Colonic mucosa (tissue), 4 donors: ENCODE data around the gene LPAR4. TPM values are rescaled to one million over a fixed set of nuclear protein-coding genes. Genes with fewer than 3 reads are reported as not detected.

Experiments
- DNase-seq: peaks from one replicate; pipeline ENCODE4 v3.0.0-alpha.2; 2020
- H3K27ac ChIP-seq: fragments of 200-600 bp; one replicate; pipeline ENCODE4 v1.8.0; 2021
- H3K27me3 ChIP-seq: fragments of 200-600 bp; one replicate; pipeline ENCODE4 v1.8.0; 2021
- H3K36me3 ChIP-seq: fragments of 200-600 bp; one replicate; pipeline ENCODE4 v1.8.0; 2021
- H3K4me1 ChIP-seq: fragments of 200-600 bp; one replicate; pipeline ENCODE4 v1.8.0; 2021; ENCODE audit warnings: mild to moderate bottlenecking
- H3K4me3 ChIP-seq: fragments of 200-600 bp; one replicate; pipeline ENCODE4 v1.8.0; 2021
- H3K9ac ChIP-seq, 2 donors: one replicate each; pipeline ENCODE4 v1.7.0; 2013; ENCODE audit warnings: control low read depth in 2 of 2, low read depth in 2 of 2, low read length in 2 of 2
- H3K9me3 ChIP-seq: fragments of 200-600 bp; one replicate; pipeline ENCODE4 v1.8.0; 2021
- CTCF ChIP-seq: fragments of 200-600 bp; IDR thresholded peaks from one replicate; pipeline ENCODE4 v1.8.0; 2022; ENCODE audit warnings: antibody characterized with exemption, mild to moderate bottlenecking
- intact Hi-C: fragments of 100-400 bp; cut with DNase I; formaldehyde crosslinking; loops from one replicate; pipeline ENCODE4 v1.14.1; 2022
- total RNA-seq, 2 donors: library from RNA; stranded (reverse); fragmentation: NEBNext Ultra II Directional in 1 of 2; extraction: Animal tissue kit (Norgen Biotek cat#: 25700) in 1 of 2; gene quantifications; one replicate each; pipeline ENCODE4 v1.2.1, GENCODE V29; 2021
- donor health status: healthy.
- donor health status: DM: no; HTN: no; CAD: no.
- donor health status: DM: no; HTN: no; CAD: no.

Gene LPAR4
- under 1 TPM; 0.15 to 0.24 TPM for total RNA-seq

DNA sequence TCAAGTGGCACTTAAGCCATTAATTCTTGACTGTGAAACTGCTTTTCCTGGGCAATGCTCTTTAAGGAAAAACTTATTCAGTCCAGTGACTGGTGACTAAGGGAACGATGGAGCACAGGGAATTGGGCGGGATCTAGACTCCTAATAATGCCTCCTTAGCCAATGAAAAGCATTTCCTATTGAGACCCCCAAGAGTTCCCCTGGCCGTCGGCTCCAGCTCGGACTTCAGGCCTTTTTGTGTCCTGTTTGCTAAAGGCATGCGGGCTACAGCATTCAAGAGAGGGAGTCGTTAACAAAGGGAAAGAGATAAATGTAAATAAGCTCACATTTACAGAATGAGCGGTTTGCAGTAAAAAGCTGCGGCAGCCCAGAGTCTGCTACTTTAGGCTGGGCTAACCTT lies at the start of gene LPAR4:
Gene LPAR4, plus strand, starts transcription at position 232 of the 400 bp plus-strand sequence. CDS start 7,150 bp downstream, outside the sequence.
- H3K36me3 ChIP-seq = no peaks in the 10 kb centered on the region
- no peaks in the 10 kb centered on the region for H3K27me3 ChIP-seq
- no peak within 1 kb of the TSS for H3K4me3 ChIP-seq
- DNase-seq = no peak
- H3K9ac ChIP-seq = no peak within 1 kb of the TSS
- TF ChIP-seq CTCF = no peak
- H3K9me3 ChIP-seq = no peaks in the 10 kb centered on the region
- intact Hi-C loops = no loop called here
- H3K4me1 ChIP-seq = no peaks in the 10 kb centered on the region
- H3K27ac ChIP-seq = no peak within 1 kb of the TSS

DNA sequence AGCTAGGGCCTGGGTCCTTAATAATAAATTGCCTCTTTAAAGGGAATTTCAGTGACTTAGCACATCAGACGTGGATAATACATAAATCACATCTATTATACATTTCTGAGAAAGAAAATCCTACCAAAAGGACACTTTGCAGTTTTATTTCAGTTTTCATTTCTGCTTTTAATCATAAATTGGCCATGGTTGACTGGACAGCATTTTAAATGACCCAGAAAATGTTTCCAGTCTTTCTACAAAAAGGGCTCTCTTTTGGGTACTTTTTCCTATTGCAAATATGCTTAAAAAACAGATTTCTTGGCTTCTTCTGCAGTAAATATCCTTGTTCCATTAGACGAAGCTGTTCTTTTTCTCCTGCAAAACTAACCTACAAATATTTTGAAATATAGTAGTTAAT lies 41.4 kb upstream of the LPAR4 start:
- intact Hi-C loops = no loop called here
- no peaks in the 10 kb centered on the region for H3K36me3 ChIP-seq
- TF ChIP-seq CTCF = no peak
- H3K4me3 ChIP-seq = no peak overlapping the region
- H3K9me3 ChIP-seq = no peaks in the 10 kb centered on the region
- no peak for DNase-seq
- no peaks in the 10 kb centered on the region for H3K4me1 ChIP-seq
- no peak overlapping the region for H3K9ac ChIP-seq
- H3K27me3 ChIP-seq = peaks cover 3% of the 10 kb centered on the region
- no peak overlapping the region for H3K27ac ChIP-seq

DNA sequence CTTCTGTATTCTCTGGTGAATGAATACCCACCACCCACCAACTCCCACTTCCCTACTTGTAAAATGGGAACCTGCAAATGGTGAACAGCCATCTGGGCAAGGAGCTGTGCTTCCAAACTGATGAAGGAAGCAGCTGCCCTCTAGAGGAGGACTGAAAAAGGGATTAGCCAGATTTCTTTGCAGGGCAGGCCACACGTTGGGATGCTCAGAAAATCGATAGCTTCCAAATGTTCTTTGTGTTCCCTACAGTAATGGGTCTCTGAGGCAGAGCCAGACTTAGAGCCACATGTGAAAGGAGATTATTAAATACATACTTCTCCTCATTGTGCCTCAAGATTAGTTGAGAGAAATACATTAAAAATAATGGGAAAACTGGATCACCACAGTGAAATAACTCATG lies 39.3 kb upstream of the LPAR4 start:
- Histone ChIP-seq H3K4me1 (no peaks in the 10 kb centered on the region), H3K27ac (no peak overlapping the region), H3K9ac (no peak overlapping the region), H3K27me3 (peaks cover 3% of the 10 kb centered on the region), H3K36me3 (no peaks in the 10 kb centered on the region), H3K4me3 (no peak overlapping the region), H3K9me3 (no peaks in the 10 kb centered on the region)
- DNase-seq = peak; percentile 20
- no peak for TF ChIP-seq CTCF
- intact Hi-C loops = no loop called here

GRCh38 chrX:78708816-78709215 lies 38.7 kb upstream of the LPAR4 start:
- H3K9ac ChIP-seq = no peak overlapping the region
- H3K27me3 ChIP-seq = peaks cover 3% of the 10 kb centered on the region
- DNase-seq = no peak
- H3K27ac ChIP-seq = no peak overlapping the region
- no peak for TF ChIP-seq CTCF
- no peak overlapping the region for H3K4me3 ChIP-seq
- H3K9me3 ChIP-seq = no peaks in the 10 kb centered on the region
- intact Hi-C loops = no loop called here
- no peaks in the 10 kb centered on the region for H3K36me3 ChIP-seq
- H3K4me1 ChIP-seq = no peaks in the 10 kb centered on the region

DNA sequence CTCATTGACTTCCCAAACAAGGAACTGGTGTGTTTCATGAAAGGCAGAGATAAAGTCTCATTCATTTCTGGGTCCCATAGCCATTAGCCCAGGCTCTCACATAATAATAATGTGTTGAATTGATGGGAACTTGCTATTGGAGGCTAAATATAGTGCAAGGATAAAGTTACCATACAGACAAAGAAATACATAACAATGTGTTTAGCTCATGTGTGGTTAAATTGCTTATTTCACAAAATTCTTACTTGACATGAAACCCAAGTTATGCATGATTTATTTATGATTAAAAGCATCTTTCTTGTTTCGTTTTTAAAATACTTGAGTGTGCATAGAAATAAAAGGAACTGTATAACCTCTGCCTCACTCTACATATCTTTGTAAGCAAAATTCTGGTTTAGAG lies 37.3 kb upstream of the LPAR4 start:
- H3K9ac ChIP-seq = no peak overlapping the region
- H3K27me3 ChIP-seq = no peaks in the 10 kb centered on the region
- H3K4me1 ChIP-seq = no peaks in the 10 kb centered on the region
- no peak for TF ChIP-seq CTCF
- intact Hi-C loops = no loop called here
- DNase-seq = no peak
- no peak overlapping the region for H3K4me3 ChIP-seq
- H3K36me3 ChIP-seq = no peaks in the 10 kb centered on the region
- H3K27ac ChIP-seq = no peak overlapping the region
- H3K9me3 ChIP-seq = no peaks in the 10 kb centered on the region

GRCh38 chrX:78712336-78712735 lies 35.2 kb upstream of the LPAR4 start:
- no peak for DNase-seq
- Histone ChIP-seq H3K9me3 (no peaks in the 10 kb centered on the region), H3K36me3 (no peaks in the 10 kb centered on the region), H3K9ac (no peak overlapping the region), H3K4me1 (no peaks in the 10 kb centered on the region), H3K4me3 (no peak overlapping the region), H3K27me3 (no peaks in the 10 kb centered on the region), H3K27ac (no peak overlapping the region)
- TF ChIP-seq CTCF = no peak
- intact Hi-C loops = no loop called here
